OCI-LY1 (cell line): ENCODE data around the gene ZSCAN23.
"Not testable (repeated sequence)": the region's sequence is repeated elsewhere in the genome, so short reads cannot be mapped to it uniquely, and the experiment has no call there.

Source experiments
- CTCF ChIP-seq: fragments of 200-600 bp; sonication (generic), shearing (Covaris generic); IDR thresholded peaks from 2 replicates; pipeline ENCODE4 v1.5.1; 2017; ENCODE audit warnings: mild to moderate bottlenecking, antibody characterized with exemption, low read length, moderate library complexity, mixed read lengths
- EZH2 ChIP-seq: fragments of 200-600 bp; sonication (generic), shearing (Covaris generic); IDR thresholded peaks from 2 replicates; pipeline ENCODE4 v1.8.0; 2017; ENCODE audit warnings: borderline replicate concordance, mixed run types, mild to moderate bottlenecking, antibody characterized with exemption, low read length, moderate library complexity, mixed read lengths

GRCh38 chr6:28447512-28447906 is 4.2 kb upstream of the ZSCAN23 start:
- not testable (repeated sequence) for TF ChIP-seq EZH2, CTCF
